C4-2B (cell line): ENCODE measurements around the gene CLEC16A.

Experiments used
- H3K27ac ChIP-seq: fragments of 450-650 bp; 2 replicates; pipeline ENCODE4 v1.5.1; 2017
- CTCF ChIP-seq: fragments of 450-650 bp; conservative IDR thresholded peaks from 2 replicates; pipeline ENCODE4 v1.5.1; 2017; ENCODE audit warnings: mild to moderate bottlenecking
- ZFX ChIP-seq: fragments of 450-650 bp; IDR thresholded peaks from 2 replicates; pipeline ENCODE4 v1.6.1; 2017

Gene CLEC16A

GRCh38 chr16:10988879-10989278 lies 44.5 kb downstream of the CLEC16A start:
- H3K27ac ChIP-seq: no peak overlapping the region
- TF ChIP-seq ZFX: no peak
- TF ChIP-seq CTCF: no peak

- no peak for TF ChIP-seq CTCF
- no peak for TF ChIP-seq ZFX
- no peak overlapping the region for H3K27ac ChIP-seq
Observed at GRCh38 chr16:10989559-10989958, 45.2 kb downstream of the CLEC16A start.

- TF ChIP-seq CTCF: no peak
- no peak for TF ChIP-seq ZFX
- H3K27ac ChIP-seq: no peak overlapping the region
Observed at GRCh38 chr16:10990378-10990777, 46.0 kb downstream of the CLEC16A start.

GRCh38 chr16:10992112-10992511 lies 47.7 kb downstream of the CLEC16A start:
- TF ChIP-seq CTCF: no peak
- TF ChIP-seq ZFX: no peak
- H3K27ac ChIP-seq: no peak overlapping the region

- H3K27ac ChIP-seq: no peak overlapping the region
- TF ChIP-seq CTCF (no peak), ZFX (no peak)
Observed at GRCh38 chr16:10992797-10993196, 48.4 kb downstream of the CLEC16A start.

GRCh38 chr16:10993649-10994048 lies 49.3 kb downstream of the CLEC16A start:
- H3K27ac ChIP-seq: no peak overlapping the region

GRCh38 chr16:10994571-10994970 lies 50.2 kb downstream of the CLEC16A start:
- TF ChIP-seq ZFX (no peak), CTCF (no peak)
- H3K27ac ChIP-seq: no peak overlapping the region

More at GRCh38 chr16:10993649-10994048, 49.3 kb downstream of the CLEC16A start:
- TF ChIP-seq CTCF: no peak
